Measurements from ENCODE around the gene ACACA.

The ACACA gene

GRCh38 chr17:37339321-37339720 lies 67.3 kb downstream of the ACACA start:
- FAIRE-seq: no peak

DNA sequence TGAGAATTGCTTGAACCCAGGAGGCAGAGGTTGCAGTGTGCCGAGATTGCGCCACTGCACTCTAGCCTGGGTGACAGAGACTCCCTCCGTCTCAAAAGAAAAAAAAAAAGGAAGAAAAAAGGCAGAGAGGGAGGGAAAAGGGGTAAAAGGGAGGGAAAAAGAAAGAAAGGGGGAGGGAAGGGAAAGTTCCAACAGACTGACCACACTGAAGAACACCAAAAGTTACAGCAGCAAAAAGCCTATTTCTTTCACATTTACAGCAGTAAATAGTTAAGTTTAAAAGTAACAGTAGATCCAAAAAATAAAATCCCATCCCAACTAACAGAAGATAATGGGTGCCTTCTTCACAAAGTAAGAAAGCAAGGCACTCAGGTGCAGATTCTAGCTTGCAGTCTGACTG lies 67.8 kb downstream of the ACACA start:
- FAIRE-seq: no peak

GRCh38 chr17:37327341-37328090 lies 79.1 kb downstream of the ACACA start:
- no peak for FAIRE-seq

DNA sequence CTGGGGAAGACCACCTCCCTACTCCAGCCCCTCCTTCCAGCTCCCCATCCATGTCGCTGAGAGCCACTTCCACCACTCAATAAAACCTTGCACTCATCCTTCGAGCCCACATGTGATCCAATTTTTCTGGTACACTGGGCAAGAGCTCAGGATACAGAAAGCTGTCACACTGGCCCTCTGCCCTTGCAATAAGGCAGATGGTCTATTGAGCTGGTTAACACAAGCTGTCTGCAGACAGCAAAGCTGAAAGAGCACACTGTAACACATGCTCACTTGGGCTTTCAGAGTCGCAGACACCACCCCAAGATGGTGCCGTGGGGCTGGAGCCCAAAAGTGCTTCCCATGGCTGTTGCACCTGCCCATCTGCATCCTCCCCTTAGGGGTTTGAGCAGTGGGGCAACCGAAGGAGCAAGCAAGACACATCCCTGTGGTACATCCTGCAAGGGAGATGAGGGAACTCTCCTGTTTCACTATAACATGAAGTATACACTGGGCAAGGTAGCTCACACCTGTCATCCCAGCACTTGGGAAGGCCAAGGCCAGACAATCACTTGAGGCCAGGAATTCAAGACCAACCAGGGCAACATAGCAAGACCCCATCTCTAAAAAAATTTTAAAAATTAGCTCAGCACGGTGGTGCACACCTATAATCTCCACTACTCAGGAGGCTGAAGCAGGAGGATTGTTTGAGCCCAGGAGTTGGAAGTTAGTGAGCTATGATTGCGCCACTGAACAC lies 83.6 kb downstream of the ACACA start:
- no peak for FAIRE-seq

DNA sequence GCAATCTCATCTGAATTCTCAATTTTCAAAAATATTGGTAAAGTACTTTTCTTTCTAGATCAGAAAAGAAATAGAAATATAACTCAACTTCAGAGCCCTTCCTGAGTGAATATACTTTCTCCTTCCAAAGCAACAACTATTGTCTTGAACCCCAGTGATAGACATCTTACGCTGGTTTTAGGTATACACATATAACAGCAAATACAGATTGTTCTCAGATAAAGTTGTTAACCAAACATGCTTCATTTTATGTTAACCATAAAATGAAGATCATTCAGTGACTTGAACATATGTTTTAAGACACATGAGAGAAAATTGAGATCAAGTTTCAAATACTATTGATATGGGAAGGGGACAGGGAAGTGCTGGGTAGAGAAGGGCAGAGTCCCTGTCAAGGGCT lies 84.5 kb downstream of the ACACA start:
- FAIRE-seq: no peak

DNA sequence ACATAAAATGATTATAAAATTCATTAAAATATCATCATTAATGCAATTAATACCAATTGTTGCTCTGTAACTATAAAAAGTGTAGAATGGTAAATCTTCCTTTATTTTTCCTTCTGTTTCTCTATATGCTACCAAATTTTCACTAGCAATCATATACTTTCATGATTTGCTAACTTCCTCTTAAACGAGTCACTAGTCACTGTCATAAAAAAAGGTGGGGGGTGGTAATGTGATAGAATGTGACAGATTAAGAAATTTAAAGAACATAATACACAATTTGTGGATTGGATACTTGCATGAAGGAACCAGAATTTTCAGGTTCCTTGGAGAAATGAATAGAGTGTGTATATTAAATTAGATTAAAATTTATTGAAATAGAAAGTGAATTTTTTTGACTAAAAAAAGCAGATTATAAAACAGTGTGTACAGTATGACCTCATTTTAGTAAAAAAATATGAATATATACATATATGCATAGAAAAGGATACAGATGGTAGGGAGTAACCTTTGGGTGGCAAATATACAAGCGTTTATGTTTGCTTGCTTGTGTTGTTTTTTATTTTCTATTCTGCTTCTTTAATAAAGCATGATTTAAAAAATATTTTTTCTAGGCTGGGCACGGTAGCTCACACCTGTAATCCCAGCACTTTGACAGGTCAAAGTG lies 87.6 kb downstream of the ACACA start:
- no peak for FAIRE-seq

DNA sequence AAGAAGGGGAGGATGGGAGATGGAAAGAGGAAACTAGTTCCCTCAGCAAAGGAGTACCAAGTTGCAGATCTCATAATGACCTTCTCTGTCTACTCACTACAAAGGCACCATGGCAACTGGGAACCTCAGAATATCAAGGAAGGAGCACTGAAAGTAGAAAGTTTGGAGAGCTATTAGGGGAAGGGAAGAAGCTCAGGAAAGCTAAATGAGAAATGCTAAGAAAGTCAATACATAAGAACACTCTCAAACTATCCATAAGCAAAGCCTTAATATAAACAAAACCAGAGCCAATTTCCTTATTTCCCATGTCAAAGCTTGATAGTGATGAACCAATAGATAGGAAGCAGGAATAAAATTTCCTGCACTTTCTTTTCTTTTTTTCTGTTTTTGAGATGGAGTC lies 88.8 kb downstream of the ACACA start:
- no peak for FAIRE-seq

DNA sequence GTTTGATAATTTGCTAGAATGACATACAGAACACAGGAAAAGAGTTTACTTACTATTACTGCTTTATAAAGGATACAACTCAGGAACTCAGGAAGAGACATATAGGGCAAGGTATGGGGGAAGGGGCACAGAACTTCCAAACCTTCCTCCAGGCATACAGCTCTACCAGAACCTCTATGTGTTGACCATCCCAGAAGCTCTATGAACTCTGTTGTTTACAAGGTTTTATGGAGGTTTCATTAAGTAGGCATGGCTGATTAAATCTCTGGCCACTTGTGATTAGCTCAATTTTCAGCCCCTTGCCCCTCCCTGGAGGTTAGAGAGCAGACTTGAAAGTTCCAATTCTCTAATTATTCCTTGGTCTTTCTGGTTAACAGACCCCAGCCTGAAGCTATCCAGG lies 91.0 kb downstream of the ACACA start:
- no peak for FAIRE-seq

DNA sequence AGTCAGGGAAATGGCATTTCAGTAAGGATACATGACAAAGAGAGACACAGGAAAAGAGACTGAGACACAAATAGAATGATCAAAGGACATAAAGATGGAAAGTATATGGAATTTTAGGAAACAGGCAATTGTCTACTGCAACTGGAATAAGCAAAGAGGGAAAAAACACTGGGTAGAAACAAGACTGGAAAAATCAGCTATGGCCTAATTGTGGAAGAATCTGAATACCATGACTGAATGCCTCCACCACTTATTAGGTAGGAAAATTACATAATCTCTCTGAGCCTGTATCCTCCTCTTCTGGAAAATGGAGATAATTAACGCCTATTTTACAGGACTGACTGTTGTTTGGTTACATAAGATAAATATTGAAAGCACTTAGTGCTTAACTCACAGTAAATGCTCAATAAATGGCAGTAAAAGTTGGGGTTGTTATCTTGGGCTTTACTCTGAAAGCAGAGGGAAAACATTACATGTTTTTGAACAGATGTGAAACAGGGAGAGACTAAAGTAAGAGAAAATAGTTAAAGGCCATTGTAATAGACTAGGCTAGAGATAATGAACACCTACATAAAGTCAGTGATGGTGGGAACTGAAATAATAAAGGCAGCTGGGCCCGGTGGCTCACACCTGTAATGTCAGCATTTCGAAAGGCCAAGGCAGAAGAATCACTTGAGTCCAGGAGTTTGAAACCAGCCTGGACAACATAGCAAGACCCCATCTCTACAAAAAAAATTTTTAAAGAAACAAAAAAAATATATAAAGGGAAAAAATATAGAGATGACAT lies 94.3 kb downstream of the ACACA start:
- FAIRE-seq: no peak

DNA sequence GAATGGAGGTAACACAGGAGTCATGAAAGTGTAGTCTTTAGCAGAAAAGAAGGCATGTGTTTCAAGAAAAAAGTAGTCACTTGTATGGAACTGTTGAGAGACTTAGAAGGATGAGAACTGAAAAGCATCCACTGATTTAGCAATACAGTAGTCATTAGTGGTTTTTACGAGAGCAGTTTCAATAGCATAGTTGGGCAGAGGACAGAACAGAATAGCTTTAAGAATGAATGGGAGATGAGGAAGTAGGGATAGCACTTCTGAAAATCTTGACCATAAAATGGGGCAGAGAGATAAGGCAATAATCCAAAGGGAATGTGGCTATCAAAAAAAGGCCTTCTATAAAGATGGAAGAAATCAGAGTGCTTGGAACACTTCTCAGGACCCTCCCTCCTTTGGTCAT lies 95.7 kb downstream of the ACACA start:
- FAIRE-seq: no peak

DNA sequence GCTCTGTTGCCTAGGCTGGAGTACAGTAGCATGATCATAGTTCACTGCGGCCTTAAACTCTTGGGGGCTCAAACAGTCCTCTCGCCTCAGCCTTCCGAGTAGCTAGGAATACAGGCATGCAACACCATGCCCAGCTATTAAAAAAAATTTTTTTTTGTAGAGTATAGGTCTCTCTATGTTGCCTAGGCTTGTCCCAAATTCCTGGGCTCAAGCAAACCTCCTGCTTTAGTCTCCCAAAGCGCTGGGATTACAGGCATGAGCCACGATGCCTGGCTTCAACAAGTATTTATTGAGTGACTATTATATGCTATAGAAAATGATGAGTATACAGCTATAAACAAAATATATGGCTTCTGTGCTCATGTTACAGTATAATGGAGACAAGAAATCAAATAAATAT lies 97.6 kb downstream of the ACACA start:
- FAIRE-seq: no peak

DNA sequence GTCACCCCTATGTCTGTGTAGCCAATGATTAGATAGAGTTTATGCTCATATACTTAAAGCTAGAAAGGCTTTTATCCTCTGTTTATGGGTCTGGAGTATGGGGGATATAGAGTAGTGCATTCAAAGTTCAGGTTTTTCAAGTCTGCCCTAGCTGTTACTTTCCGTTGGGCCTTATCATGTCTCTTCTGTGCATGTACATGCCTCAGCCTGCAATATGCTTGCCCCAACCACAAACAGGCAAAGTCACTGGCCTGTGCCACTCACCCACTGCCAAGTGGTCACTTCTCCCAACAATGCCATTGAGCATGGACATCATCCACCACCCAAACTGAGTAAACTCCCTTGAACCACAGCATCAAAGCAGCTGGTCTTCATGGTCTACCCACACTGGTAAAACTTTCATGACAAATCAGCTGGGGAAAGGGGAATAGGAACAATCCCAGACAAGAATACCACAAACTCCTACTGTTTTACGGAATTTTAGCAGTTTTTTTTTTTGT lies 101.2 kb downstream of the ACACA start:
- no peak for FAIRE-seq

DNA sequence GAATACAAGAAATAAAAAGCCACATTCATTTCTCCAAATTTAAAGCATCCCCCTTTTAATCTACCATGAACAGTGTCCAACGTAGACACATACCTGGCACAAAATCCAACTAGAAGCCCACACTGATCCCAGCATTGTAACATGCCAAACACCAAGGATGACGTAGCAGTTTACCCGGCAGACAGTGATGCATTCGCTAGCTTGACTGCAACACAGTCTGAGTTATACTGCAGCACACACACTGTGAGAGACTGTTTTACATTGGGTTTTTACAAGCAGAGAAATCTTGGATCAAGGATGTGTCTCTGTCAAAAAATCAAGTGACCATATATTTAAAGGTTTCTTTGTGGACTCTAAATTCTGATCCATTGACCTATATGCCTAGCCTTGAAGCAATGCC lies 105.3 kb downstream of the ACACA start:
- no peak for FAIRE-seq

GRCh38 chr17:37300683-37301082 lies 106.0 kb downstream of the ACACA start:
- FAIRE-seq: no peak

DNA sequence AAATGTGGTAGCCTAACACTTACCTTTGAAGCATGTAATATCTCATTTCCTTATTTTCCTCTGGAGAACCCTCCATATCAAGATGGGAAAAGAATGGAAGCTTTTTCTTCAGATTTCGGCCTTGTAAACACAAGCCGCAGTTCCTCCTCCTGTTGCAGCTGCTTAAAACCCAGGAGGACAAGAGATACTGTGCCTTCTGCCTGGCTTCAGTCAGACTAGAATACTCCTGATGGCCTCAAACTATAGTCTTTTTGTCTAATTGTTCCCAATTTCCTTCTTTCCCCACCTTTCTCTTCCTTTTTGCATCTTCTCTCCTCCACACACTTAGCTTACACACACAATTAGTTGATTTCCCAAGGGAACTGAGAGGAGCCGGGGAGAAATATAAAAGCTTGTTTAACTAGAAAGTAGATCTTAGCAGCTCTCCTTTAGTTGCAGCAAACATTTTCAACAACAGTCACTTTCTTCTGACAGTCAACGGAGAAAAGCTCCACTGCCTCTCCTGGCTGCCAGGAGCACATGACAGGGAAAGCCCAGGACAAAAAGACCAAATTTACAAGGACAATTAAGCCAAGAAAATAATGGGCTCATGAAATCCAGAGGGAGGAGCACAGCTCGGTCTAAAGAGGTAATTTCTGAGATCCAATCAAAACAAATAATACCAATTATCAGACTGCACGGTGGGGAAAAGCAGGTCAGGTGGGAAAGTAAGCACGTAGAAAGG lies 107.2 kb downstream of the ACACA start:
- no peak for FAIRE-seq

DNA sequence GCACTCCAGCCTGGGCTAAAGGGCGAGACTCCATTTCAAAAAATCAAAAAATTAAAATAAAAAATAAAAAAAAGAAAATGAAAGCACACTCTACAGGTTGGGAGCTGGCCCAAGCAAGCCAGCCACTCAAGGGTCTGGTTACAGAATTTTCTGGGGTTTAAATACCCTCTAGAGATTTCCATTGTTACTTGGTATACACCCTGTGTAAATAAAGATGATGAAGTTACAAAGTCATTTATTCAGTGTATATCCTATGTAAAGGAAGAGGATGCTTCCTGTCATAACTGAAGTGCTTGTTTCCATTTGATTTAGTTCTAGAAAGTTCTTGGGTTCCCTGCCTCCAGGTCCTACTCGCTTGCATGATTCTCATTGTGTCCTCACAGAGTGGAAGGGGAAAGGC lies 110.7 kb downstream of the ACACA start:
- no peak for FAIRE-seq

- FAIRE-seq: no peak
These were observed 111.7 kb downstream of the ACACA start for GRCh38 chr17:37294888-37295287.

GRCh38 chr17:37293770-37294169 lies 112.9 kb downstream of the ACACA start:
- FAIRE-seq: no peak

DNA sequence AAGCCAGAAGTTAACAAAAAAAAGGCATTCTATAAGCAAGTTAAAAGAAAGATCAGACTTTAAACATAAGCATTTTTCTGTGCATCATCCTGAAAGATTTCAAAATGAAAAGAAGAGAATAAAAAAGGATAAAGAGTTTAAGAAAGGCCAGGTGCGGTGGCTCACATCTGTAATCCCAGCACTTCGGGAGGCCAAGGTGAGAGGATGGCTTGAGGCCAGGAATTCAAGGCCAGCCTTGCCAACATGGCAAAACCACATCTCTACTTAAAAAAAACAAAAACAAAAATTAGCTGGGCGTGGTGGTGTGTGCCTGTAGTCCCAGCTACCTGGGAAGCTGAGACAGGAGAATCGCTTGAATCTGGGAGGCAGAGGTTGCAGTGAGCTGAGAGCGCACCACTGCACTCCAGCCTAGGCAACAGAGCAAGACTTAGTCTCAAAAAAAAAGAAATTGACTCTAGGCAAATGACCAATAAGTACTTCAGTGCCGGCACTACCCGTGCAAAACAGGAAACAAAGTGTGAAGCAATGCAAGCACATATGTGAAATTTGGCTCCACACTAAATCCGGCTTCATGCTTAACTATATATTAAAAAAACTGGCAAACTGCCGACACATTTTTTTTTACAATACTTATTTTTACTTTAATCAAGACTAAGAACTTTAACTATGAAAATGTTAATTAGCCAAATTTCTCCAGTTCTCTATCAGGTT lies 114.1 kb downstream of the ACACA start:
- no peak for FAIRE-seq

GRCh38 chr17:37291351-37291750 lies 115.3 kb downstream of the ACACA start:
- no peak for FAIRE-seq

DNA sequence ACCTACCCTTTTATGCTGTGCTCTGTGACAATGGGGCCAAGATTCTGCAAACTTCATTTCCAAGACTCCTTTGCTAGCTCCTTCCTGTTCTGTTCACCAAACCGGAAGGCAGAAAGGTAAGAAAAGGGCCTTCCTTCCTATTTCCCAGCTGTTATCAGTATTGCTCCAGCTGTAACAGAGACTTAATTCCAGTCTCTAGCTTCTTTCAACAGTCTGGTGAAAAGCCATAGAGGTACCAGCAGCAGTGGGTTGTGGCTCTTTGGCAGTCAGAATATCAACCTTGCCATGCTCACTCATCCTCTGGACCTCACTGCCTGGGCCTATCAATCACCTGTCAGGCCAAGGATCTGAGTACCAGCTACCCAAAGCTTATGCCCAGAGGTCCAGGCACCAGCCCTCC lies 120.2 kb downstream of the ACACA start:
- FAIRE-seq: no peak

GRCh38 chr17:37284191-37284590 lies 122.4 kb downstream of the ACACA start:
- no peak for FAIRE-seq

Data from TTC549 (cell line).